Fibroblast of villous mesenchyme (primary cell): ENCODE measurements around the gene FGF22. TPM values are rescaled to one million over a fixed set of nuclear protein-coding genes. Genes with fewer than 3 reads are reported as not detected.

Experiments
- DNase-seq: peaks from one replicate; pipeline ENCODE4 v3.0.0-alpha.2; 2010; ENCODE audit warnings: low read depth
- H3K4me3 ChIP-seq: 2 replicates; pipeline ENCODE4 v1.5.1; 2011; ENCODE audit warnings: low read depth, mild to moderate bottlenecking, low read length
- CTCF ChIP-seq: IDR thresholded peaks from 2 replicates; pipeline ENCODE4 v1.5.1; 2012; ENCODE audit warnings: low read depth, mild to moderate bottlenecking, low read length; ENCODE audit not compliant: insufficient read depth
- total RNA-seq: library from RNA; depleted of rRNA; stranded (reverse); fragments of >200 nt; gene quantifications from 2 replicates; pipeline ENCODE4 v1.2.3, GENCODE V29; 2012

The FGF22 gene
- total RNA-seq, 1 donor: not detected

DNA sequence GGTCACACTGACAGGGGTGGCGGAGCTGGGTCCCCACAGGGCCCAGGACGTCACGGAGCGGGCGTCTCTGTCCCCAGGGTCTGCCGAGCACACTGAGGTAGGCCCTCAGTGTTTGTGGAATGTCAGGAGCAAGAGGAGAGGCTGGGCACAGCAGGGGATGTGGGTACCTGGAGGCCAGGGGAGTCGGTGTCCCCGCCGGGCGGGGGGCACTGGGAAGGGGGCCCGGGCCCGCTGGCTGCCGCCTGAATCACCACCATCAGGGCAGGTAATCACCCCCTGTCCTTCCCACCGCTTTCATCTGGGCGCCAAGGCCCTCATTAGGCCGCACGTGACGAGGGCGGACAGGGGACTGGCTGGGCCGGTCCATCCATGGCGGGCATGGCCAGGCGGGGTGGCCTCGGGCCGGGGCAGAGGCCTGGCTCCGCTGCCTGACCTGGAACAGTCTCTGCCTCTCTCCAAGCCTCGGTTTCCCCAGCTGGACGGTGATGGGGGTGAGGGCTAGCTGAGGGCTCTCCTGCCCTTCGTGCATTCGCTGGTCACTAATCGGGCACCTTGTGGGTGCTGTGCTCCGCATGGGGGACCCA lies 1.0 kb downstream of the FGF22 start:
- TF ChIP-seq CTCF: no peak

DNA sequence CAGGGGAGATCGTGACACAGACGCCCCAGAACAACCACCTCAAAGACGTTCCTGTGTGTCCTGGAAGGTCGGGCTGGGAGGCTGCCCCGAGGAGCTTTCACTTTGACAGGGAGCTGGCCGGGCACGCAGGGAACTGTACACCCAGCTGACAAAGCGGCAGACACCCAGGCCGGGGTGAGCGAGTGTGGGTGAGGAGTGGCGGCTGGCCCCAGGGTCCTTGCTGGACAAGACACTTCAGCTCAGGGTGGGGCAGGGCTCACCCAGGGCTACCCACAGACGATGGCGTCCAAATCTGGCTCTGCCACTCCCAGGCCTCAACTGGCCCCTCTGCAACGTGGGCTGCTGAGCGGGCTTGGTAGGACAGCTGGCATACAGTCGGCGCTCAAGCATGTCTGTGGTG lies 2.0 kb downstream of the FGF22 start:
- no peak for TF ChIP-seq CTCF
- DNase-seq: no peak
- H3K4me3 ChIP-seq: no peak overlapping the region

More for the DNA sequence above, 1.0 kb downstream of the FGF22 start:
- H3K4me3 ChIP-seq: no peak overlapping the region
- DNase-seq: no peak

DNA sequence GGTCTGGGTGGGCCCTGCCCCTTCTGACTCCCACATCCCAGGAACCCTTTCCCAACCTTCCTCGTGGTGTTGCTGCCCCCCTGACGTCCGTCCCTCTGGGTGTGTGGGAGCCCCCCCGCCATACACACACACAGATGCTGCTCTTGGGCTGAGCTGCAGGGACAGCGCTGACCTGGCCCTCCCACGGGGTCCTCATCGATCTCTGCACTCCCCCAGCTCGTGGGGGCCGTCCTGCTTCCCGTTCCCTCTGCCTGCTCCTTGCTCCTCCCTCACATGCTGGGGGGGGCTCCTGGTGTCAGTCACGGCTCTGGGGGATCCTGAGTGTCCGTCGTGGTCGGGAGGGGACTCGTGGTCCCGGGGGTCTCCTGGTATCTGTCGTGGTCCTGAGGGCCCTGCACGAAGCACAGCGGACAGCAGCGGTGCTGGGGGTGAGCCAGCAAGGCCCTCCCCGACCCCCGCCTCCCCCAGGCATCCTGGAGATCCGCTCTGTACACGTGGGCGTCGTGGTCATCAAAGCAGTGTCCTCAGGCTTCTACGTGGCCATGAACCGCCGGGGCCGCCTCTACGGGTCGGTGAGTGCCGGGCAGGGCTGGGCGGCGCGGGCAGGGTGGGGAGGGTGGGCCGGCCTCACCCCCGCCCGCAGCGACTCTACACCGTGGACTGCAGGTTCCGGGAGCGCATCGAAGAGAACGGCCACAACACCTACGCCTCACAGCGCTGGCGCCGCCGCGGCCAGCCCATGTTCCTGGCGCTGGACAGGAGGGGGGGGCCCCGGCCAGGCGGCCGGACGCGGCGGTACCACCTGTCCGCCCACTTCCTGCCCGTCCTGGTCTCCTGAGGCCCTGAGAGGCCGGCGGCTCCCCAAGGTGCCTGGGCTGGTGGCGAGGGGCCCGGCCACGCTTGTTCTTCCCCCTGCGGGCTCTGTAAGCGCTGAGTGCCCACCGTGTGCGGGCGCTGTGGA lies 3.4 kb downstream of the FGF22 start:
- TF ChIP-seq CTCF: no peak
- H3K4me3 ChIP-seq: no peak overlapping the region
- DNase-seq: no peak

DNA sequence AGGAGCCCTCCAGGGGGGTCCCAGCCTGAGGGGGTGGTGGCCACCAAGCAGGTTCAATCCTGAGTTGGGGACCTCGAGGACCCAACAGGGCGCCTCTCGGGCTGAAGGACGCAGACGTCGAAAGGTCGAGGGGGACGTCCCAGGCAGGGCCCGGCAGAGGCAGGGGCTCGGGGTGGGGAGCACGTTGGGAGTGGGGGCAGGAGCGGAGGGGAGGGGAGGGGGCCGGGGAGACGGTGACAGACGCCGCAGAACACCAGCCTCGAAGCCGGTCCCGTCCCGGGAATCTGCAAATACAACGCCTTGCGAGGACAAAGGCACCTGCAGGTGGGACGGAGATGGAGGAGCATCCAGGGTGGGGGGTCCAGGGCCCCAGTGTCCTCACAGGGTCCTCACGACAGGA lies 4.1 kb downstream of the FGF22 start:
- TF ChIP-seq CTCF: no peak
- no peak for DNase-seq
- H3K4me3 ChIP-seq: no peak overlapping the region

DNA sequence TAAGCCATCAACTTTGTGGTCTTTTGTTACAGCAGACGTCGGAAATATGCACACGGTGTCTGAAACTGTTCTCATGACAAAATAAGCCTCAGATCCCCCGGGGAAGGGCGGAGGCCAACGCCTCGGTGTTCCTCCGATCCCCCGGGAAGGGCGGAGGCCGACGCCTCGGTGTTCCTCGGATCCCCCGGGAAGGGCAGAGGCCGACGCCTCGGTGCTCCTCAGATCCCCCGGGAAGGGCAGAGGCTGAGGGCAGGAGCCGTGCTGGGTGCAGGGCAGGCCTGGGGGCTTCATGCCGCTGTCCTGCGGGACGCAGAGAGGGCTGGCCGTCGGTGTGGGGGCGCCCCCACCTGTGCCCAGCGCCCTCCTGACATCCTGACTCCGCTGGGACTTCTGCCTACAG lies 4.7 kb downstream of the FGF22 start:
- DNase-seq: no peak
- TF ChIP-seq CTCF: no peak
- H3K4me3 ChIP-seq: no peak overlapping the region

- TF ChIP-seq CTCF: no peak
- no peak for DNase-seq
- no peak overlapping the region for H3K4me3 ChIP-seq
These were observed 5.1 kb downstream of the FGF22 start for GRCh38 chr19:644789-645188.
